HG02840 (cell line): ENCODE data around the gene BICRA.
"Not testable (repeated sequence)": the region's sequence is repeated elsewhere in the genome, so short reads cannot be mapped to it uniquely, and the experiment has no call there.

ENCODE experiments used
- ATAC-seq: cut with Tn5 transposase; IDR thresholded peaks from one replicate; pipeline ENCODE4 v1.9.1; 2021; ENCODE audit warnings: mild to moderate bottlenecking, moderate library complexity, moderate number of reproducible peaks; ENCODE audit not compliant: unreplicated experiment, low FRiP score

BICRA gene

GRCh38 chr19:47735131-47735530, 126.2 kb downstream of the BICRA start:
- ATAC-seq = no peak

- no peak for ATAC-seq
Observed at GRCh38 chr19:47740866-47741519, 132.1 kb downstream of the BICRA start.

DNA sequence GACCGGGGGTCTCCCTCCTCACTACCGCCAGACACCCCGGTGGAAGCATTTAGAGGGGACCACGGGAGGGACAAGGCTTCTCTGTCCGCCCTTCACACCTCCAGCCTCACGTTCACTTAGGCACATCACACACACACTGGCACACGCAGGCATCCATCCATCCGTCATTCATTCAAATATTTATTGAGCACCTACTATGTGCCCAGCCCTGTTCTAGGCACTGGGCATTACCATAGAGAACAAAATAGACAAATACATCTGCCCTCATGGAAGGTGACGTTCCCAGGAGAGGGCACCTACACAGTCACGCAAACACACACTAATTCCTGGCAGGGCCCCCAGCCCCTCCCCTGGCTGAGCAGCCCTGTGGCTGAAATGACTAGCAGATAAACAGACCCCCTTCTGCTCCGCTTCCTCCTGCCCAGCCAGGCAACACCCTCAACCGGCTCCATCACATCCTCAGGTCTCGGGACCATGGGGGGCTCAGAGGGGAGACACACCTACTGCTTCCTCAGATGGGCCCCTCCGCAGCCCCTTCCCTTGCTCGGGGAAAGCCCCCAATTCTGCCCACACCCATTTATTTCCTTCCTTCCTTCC, 132.7 kb downstream of the BICRA start:
- no peak for ATAC-seq

DNA sequence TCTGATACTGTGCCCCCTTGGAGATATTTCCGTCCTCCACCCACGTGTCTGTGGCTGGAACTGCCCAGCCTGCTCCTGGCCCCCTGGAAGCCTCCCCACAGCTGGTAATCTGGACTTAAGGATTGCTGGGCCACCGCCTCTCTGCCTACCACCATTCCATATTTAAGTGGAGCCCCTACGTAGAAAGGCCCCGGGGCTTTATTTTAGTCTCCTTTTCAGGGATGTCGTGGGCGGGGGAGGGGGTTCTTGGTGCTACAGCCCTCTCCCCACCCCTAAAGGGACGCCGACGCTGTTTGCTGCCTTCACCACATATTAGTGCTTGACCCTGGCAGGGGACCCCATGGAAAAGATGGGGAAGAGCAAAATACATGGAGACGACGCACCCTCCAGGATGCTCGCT, 133.7 kb downstream of the BICRA start:
- no peak for ATAC-seq

- ATAC-seq = peak; percentile 78
Observed at GRCh38 chr19:47745010-47745901, 136.3 kb downstream of the BICRA start, which contains the start of gene NOP53. TSS of gene NOP53 (plus strand) at chr19:47745546. CDS start at chr19:47745560, 14 bp downstream.

DNA sequence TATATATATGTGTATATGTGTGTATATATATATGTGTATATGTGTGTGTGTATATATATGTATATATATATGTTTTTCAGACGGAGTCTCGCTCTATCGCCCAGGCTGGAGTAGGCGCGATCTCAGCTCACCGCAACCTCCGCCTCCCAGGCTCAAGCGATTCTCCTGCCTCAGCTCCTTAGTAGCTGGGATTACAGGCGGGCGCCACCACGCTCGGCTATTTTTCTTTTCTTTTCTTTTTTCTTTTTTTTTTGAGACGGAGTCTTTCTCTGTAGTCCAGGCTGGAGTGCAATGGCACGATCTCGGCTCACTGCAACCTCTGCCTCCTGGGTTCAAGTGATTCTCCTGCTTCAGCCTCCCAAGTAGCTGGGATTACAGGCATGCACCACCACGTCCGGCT, 137.2 kb downstream of the BICRA start:
- not testable (repeated sequence) for ATAC-seq

DNA sequence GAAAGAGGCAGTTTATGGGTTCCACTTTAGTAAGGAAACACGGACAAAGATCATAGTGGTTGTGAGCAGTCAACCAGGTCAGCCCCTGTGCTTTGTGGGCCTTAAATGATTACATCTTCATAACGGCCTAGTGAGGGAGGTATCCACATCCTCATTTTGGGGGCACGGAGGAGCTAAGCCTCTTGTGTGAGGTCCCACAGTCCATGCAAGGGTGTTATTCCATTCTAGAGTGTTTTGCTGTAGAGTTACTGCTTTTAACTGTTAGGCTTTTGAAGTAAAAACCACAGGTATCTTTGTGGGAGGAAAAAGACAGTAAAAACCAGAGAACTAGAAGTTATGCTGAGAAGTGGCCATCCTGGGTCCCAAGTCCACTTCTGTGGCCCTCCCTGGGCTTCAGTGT, 140.4 kb downstream of the BICRA start:
- ATAC-seq = no peak

DNA sequence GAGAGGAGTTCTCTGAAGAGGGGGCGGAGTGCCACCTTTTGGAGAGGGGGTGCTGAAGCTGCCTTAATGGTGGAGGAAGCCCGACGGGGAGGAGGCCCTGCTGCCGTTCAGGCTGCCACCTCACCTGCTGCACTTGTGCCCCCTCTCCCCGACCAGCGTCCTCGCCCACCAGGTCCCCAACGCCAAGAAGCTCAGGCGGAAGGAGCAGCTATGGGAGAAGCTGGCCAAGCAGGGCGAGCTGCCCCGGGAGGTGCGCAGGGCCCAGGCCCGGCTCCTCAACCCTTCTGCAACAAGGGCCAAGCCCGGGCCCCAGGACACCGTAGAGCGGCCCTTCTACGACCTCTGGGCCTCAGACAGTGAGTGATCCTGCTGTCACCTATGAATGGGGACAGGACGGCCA, 141.8 kb downstream of the BICRA start:
- no peak for ATAC-seq

DNA sequence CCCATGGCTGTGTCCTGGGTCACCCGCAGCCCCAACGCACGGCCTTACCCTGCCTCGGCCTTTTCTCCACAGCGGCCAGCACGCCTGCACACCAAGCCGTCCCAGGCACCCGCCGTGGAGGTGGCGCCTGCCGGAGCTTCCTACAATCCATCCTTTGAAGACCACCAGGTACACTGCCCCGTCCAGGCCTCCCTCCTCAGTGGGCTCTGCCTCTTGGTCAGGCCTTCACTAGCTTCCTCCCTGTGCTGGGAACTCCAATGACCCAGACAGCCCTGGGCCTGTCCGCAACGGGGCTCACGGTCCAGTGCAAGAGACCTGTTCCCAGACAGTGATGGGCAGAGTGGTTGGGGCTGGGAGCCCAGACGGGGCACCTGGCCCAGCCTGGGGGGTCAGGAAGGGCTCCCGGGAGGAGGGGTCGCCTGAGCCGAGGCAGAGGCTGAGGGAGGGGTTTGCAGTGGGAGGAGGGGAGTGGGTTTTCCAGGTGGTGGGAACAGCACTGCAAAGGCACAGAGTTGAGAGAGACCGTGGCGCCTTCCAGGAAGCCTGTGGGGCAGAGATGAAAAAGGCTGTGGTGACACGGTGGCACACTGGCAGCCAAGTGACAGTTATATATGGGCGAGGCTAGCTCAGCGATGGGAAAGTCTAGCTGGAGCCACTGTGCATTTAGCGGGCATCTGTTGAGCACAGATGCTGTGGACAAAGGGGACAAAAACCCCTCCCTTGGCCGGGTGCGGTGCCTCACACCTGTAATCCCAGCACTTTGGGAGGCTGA, 143.7 kb downstream of the BICRA start:
- ATAC-seq = no peak
